GM12878 (cell line): ENCODE data around the gene RIPPLY3. TPM values are rescaled to one million over a fixed set of nuclear protein-coding genes. Genes with fewer than 3 reads are reported as not detected.

ENCODE experiments used
- CEBPB ChIP-seq, 2 experiments: fragments of 150-350 bp in 1 of 2; IDR thresholded peaks; 2 replicates each; pipeline ENCODE4 v1.6.1; 2012 to 2014; ENCODE audit warnings: low read depth in 2 of 2, low read length in 2 of 2, borderline replicate concordance in 1 of 2, inconsistent platforms in 1 of 2
- CHD4 ChIP-seq: fragments of 200-600 bp; sonication (generic); IDR thresholded peaks from 2 replicates; pipeline ENCODE4 v1.6.1; 2016; ENCODE audit warnings: mild to moderate bottlenecking
- DPF2 ChIP-seq: fragments of 450-650 bp; IDR thresholded peaks from 2 replicates; pipeline ENCODE4 v1.6.1; 2017; ENCODE audit warnings: mild to moderate bottlenecking
- HCFC1 ChIP-seq: fragments of 150-350 bp; IDR thresholded peaks from 2 replicates; pipeline ENCODE4 v1.6.1; 2014; ENCODE audit warnings: low read length
- HDAC6 ChIP-seq: fragments of 200-600 bp; sonication (generic); IDR thresholded peaks from one replicate; pipeline ENCODE4 v1.8.0; 2017; ENCODE audit warnings: antibody characterized with exemption; ENCODE audit not compliant: unreplicated experiment
- IKZF1 ChIP-seq: fragments of 450-650 bp; conservative IDR thresholded peaks from 2 replicates; pipeline ENCODE4 v1.6.1; 2017; ENCODE audit warnings: antibody characterized with exemption, mild to moderate bottlenecking
- IRF5 ChIP-seq: fragments of 450-650 bp; IDR thresholded peaks from 2 replicates; pipeline ENCODE4 v1.6.1; 2017; ENCODE audit warnings: borderline replicate concordance
- MLLT1 ChIP-seq: fragments of 450-650 bp; IDR thresholded peaks from 2 replicates; pipeline ENCODE4 v1.6.1; 2016; ENCODE audit warnings: mild to moderate bottlenecking
- NFIC ChIP-seq: IDR thresholded peaks from 2 replicates; pipeline ENCODE4 v1.6.1; 2012; ENCODE audit warnings: low read depth, mild to moderate bottlenecking, inconsistent platforms, low read length, moderate library complexity
- PRDM15 ChIP-seq: fragments of 450-650 bp; formaldehyde crosslinking; IDR thresholded peaks from 2 replicates; pipeline ENCODE4 v1.4.0; 2020; ENCODE audit warnings: mild to moderate bottlenecking, moderate library complexity
- SREBF2 ChIP-seq: IDR thresholded peaks from 2 replicates; pipeline ENCODE4 v1.6.1; 2012; ENCODE audit warnings: mild to moderate bottlenecking, low read length
- TARDBP ChIP-seq: IDR thresholded peaks from 2 replicates; pipeline ENCODE4 v1.6.1; 2016; ENCODE audit warnings: borderline replicate concordance
- TCF12 ChIP-seq: IDR thresholded peaks from 2 replicates; pipeline ENCODE4 v1.6.1; 2011; ENCODE audit warnings: low read depth, mild to moderate bottlenecking, low read length
- YBX1 ChIP-seq: fragments of 450-650 bp; IDR thresholded peaks from 2 replicates; pipeline ENCODE4 v1.6.1; 2016; ENCODE audit warnings: antibody characterized with exemption
- ZBTB33 ChIP-seq: fragments of 450-650 bp; IDR thresholded peaks from 2 replicates; pipeline ENCODE4 v1.6.1; 2017; ENCODE audit warnings: mild to moderate bottlenecking
- ZNF274 ChIP-seq: IDR thresholded peaks from one replicate; pipeline ENCODE4 v1.8.0; 2011; ENCODE audit not compliant: insufficient read length, insufficient read depth
- ZNF687 ChIP-seq: fragments of 450-650 bp; IDR thresholded peaks from 2 replicates; pipeline ENCODE4 v1.6.1; 2017; ENCODE audit warnings: mild to moderate bottlenecking, moderate library complexity
- polyA plus RNA-seq, 11 experiments: library from polyadenylated mRNA; depleted of rRNA in 4 of 11; unstranded in 6 of 11; stranded (reverse) in 5 of 11; fragments of >200 nt; fragmentation: Nextera tagmentation in 4 of 11; fragmentation: Illumina TruSeq in 1 of 11; extraction: Ambion mirVana in 4 of 11; extraction: Trizol in 1 of 11; gene quantifications; 1 replicate in 1 of 11; 2 replicates in 10 of 11; pipeline versions ENCODE4 v1.2.1 to v1.2.3, GENCODE V29; 2011 to 2016; ENCODE audit warnings: inconsistent platforms in 2 of 11, missing spikeins in 2 of 11, low read depth in 1 of 11
- total RNA-seq, 4 experiments: library from RNA; depleted of rRNA in 3 of 4; stranded (reverse); fragments of >200 nt in 3 of 4; fragmentation: Illumina TruSeq in 1 of 4; extraction: Trizol in 1 of 4; gene quantifications; 2 replicates each; pipeline versions ENCODE4 v1.2.1 to v1.2.3, GENCODE V29; 2013 to 2021

RIPPLY3 gene
- total and polyA plus RNA-seq, 10 of the 15 experiments (the other 5 are each of a cell fraction or from before 2014, with no cell fraction given) = not detected

GRCh38 chr21:36989699-36990507 is 16.6 kb upstream of the RIPPLY3 start (continued):
- peak; percentile 98 for TF ChIP-seq ZNF687
- TF ChIP-seq DPF2 = peak; percentile 77; the same call in 1 of the 2 replicates
- TF ChIP-seq ZNF274 = no peak
- TF ChIP-seq TARDBP = no peak
- TF ChIP-seq IKZF1 = peak; percentile 89
- no peak for TF ChIP-seq HDAC6
- TF ChIP-seq YBX1 = no peak
- no peak for TF ChIP-seq CEBPB (IDR thresholded peaks at IDR 0.05; ENCODE audit: borderline replicate concordance in 1 of 2, low read depth in 2 of 2, low read length in 2 of 2)
- TF ChIP-seq MLLT1 = peak; percentile 88; the same call in 1 of the 2 replicates
- no peak for TF ChIP-seq NFIC
- no peak for TF ChIP-seq CHD4
- peak; percentile 55; the same call in 1 of the 2 replicates for TF ChIP-seq TCF12
- TF ChIP-seq ZBTB33 = no peak
- peak; percentile 9; the same call in 1 of the 2 replicates for TF ChIP-seq HCFC1
- no peak for TF ChIP-seq IRF5
- TF ChIP-seq PRDM15 = no peak
- TF ChIP-seq SREBF2 = no peak
